Upper lobe of left lung (tissue), 6 donors: ENCODE data around the gene NHERF2. TPM values are rescaled to one million over a fixed set of nuclear protein-coding genes. Genes with fewer than 3 reads are reported as not detected.

Experiments
- ATAC-seq, 2 donors: fragments of 200-7000 bp; cut with Tn5 transposase; one replicate each; pipeline ENCODE4 v1.9.1; 2022; ENCODE audit warnings: mild to moderate bottlenecking in 2 of 2, moderate library complexity in 2 of 2; ENCODE audit not compliant: low FRiP score in 2 of 2
- DNase-seq, 2 donors: peaks; one replicate each; pipeline ENCODE4 v3.0.0-alpha.2; 2019 to 2020
- H3K27ac ChIP-seq, 4 donors: fragments of 200-600 bp; sonication (generic); one replicate each; pipeline ENCODE4 v1.5.1; 2016 to 2019
- H3K27me3 ChIP-seq, 4 donors: fragments of 200-600 bp; sonication (generic); one replicate each; pipeline ENCODE4 v1.5.1; 2017 to 2019
- H3K36me3 ChIP-seq, 4 donors: fragments of 200-600 bp; sonication (generic); one replicate each; pipeline ENCODE4 v1.5.1; 2016 to 2019
- H3K4me1 ChIP-seq, 4 donors: fragments of 200-600 bp; sonication (generic); one replicate each; pipeline ENCODE4 v1.5.1; 2018 to 2019
- H3K4me3 ChIP-seq, 4 donors: fragments of 200-600 bp; sonication (generic); one replicate each; pipeline ENCODE4 v1.5.1; 2017 to 2019; ENCODE audit warnings: mild to moderate bottlenecking in 2 of 4, moderate library complexity in 1 of 4
- H3K9me3 ChIP-seq, 4 donors: fragments of 200-600 bp; sonication (generic); one replicate each; pipeline ENCODE4 v1.5.1; 2018 to 2019
- CTCF ChIP-seq, 6 experiments: fragments of 450-650 bp in 4 of 6; fragments of 200-600 bp in 2 of 6; sonication (generic) in 2 of 6; IDR thresholded peaks; one replicate each; pipeline ENCODE4 v1.5.1; 2016 to 2019; ENCODE audit warnings: antibody characterized with exemption in 6 of 6
- EP300 ChIP-seq, 4 donors: sonication (generic); formaldehyde crosslinking; IDR thresholded peaks; one replicate each; pipeline ENCODE4 v1.5.1; 2017; ENCODE audit warnings: antibody characterized with exemption in 4 of 4, control low read depth in 2 of 4
- POLR2A ChIP-seq, 4 donors: fragments of 450-650 bp; IDR thresholded peaks; one replicate each; pipeline ENCODE4 v1.5.1; 2016 to 2017; ENCODE audit warnings: antibody characterized with exemption in 4 of 4, mild to moderate bottlenecking in 2 of 4
- POLR2AphosphoS5 ChIP-seq, 2 donors: sonication (generic); formaldehyde crosslinking; IDR thresholded peaks; one replicate each; pipeline ENCODE4 v1.5.1; 2017; ENCODE audit warnings: antibody characterized with exemption in 2 of 2
- WGBS, 2 donors: methylation state at CpG; one replicate each; pipeline ENCODE4 v1.1.5; 2017 to 2018; 5-methylcytosine and 5-hydroxymethylcytosine counted together
- total RNA-seq, 6 donors: library from RNA; depleted of rRNA in 4 of 6; stranded (reverse); fragments of >200 nt in 4 of 6; gene quantifications; one replicate each; pipeline versions ENCODE4 v1.1.0 to v1.2.1, GENCODE V29; 2016 to 2021
- donor health status: DM: no; HTN: no; CAD: no; lungs with moderate emphysema.
- donor health status: DM: no; HTN: yes; CAD: no; lungs with severe emphysema.

Gene NHERF2
- total RNA-seq, 6 donors from 2014 or later = 131 to 604 (median 283) TPM

- H3K27me3 ChIP-seq = no peaks in the 10 kb centered on the region
- WGBS, 2 donors = 57 to 66% methylated on average over 7 to 40 of the region's 41 CpGs
- ATAC-seq (no peak), DNase-seq (peak in 1 of 2 donors; percentile 84)
- peaks cover 0 to 53% (median 15%) of the 10 kb centered on the region in 4 donors for H3K36me3 ChIP-seq
- H3K4me3 ChIP-seq = peak overlapping the region in 3 of 4 donors; percentile 6 to 83 (median 57)
- peaks cover 90 to 95% (median 93%) of the 10 kb centered on the region in 4 donors for H3K4me1 ChIP-seq
- H3K9me3 ChIP-seq = no peaks in the 10 kb centered on the region
- TF ChIP-seq CTCF (IDR thresholded peaks at IDR 0.05) = no peak
- no peak for TF ChIP-seq POLR2A (IDR thresholded peaks at IDR 0.05)
- no peak for TF ChIP-seq POLR2AphosphoS5 (IDR thresholded peaks at IDR 0.05)
- TF ChIP-seq EP300 (IDR thresholded peaks at IDR 0.05) = no peak
- peak overlapping the region; percentile 90 to 97 (median 95) for H3K27ac ChIP-seq
These were observed 11.9 kb downstream of the NHERF2 start for GRCh38 chr16:2038382-2039231.

DNA sequence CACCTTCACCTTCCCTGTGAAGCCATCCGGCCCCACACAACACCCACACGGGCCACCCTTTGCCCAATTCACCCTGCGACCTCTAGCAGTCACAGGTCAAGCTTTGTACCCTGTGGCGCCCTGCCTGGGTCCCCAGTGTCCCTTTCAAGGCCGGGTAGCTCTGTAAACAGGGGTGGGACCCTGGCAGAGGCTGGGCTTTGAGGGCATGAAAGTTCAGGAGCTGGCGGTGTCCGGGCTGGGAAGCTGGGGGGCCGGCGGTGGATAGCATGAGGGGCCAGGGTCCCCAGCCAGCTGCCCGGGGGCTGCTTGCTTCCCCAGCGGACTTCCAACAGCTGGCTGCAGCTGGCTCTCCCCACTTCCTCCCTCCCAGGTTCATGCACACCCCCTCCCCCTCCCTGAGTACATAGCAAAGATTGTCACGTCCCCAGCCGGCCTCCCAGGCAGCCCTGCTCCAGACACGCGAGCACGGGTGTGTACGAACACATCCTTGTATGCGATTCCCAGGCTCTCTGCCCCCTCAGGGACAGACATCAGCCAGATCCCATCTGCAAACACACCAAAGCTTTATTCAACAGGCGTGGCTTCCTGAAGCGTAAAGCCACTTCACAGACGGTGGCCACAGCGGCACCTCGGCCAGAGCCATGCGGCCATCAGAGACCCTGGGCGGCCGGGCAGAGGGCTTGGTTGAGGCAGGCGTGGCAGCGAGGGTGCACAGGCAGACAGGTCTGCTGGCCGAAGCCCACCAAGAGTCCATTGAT lies 12.8 kb downstream of the NHERF2 start:
- H3K27ac ChIP-seq = peak overlapping the region; percentile 90 to 97 (median 95)
- H3K9me3 ChIP-seq = no peaks in the 10 kb centered on the region
- ATAC-seq (peak; percentile 7 to 53), DNase-seq (peak; percentile 76 to 83)
- no peaks in the 10 kb centered on the region for H3K27me3 ChIP-seq
- 34 to 44% methylated on average over 5 to 21 of the region's 29 CpGs for WGBS, 2 donors
- peaks cover 95 to 98% (median 98%) of the 10 kb centered on the region in 4 donors for H3K4me1 ChIP-seq
- H3K4me3 ChIP-seq = peak overlapping the region in 2 of 4 donors; percentile 57 to 83
- TF ChIP-seq POLR2AphosphoS5 (IDR thresholded peaks at IDR 0.05) (peak; percentile 33 to 85), POLR2A (IDR thresholded peaks at IDR 0.05) (peak in 1 of 4 donors; percentile 24), CTCF (IDR thresholded peaks at IDR 0.05) (no peak), EP300 (IDR thresholded peaks at IDR 0.05) (peak in 1 of 4 donors; percentile 80)
- peaks cover 0 to 49% (median 15%) of the 10 kb centered on the region in 4 donors for H3K36me3 ChIP-seq

- WGBS, 2 donors = 60 to 67% methylated on average over 5 to 20 of the region's 24 CpGs
These were observed 13.5 kb downstream of the NHERF2 start for GRCh38 chr16:2040041-2040786.

More at GRCh38 chr16:2040041-2040786, 13.5 kb downstream of the NHERF2 start:
- H3K4me1 ChIP-seq = peaks cover 96 to 98% (median 98%) of the 10 kb centered on the region in 4 donors
- H3K36me3 ChIP-seq = peaks cover 0 to 43% (median 15%) of the 10 kb centered on the region in 4 donors
- no peak for TF ChIP-seq POLR2A (IDR thresholded peaks at IDR 0.05)
- TF ChIP-seq CTCF (IDR thresholded peaks at IDR 0.05) = no peak
- TF ChIP-seq POLR2AphosphoS5 (IDR thresholded peaks at IDR 0.05) = no peak
- TF ChIP-seq EP300 (IDR thresholded peaks at IDR 0.05) = no peak
- no peak for ATAC-seq
- no peaks in the 10 kb centered on the region for H3K27me3 ChIP-seq
- no peaks in the 10 kb centered on the region for H3K9me3 ChIP-seq
- peak in 1 of 2 donors; percentile 75 for DNase-seq
- H3K4me3 ChIP-seq = no peak overlapping the region
- peak overlapping the region; percentile 90 to 97 (median 95) for H3K27ac ChIP-seq
